IMR-90 (cell line): ENCODE measurements around the gene TMEM14A. TPM values are rescaled to one million over a fixed set of nuclear protein-coding genes. Genes with fewer than 3 reads are reported as not detected.

ENCODE experiments used
- ATAC-seq: fragments of 200-7000 bp; cut with Tn5 transposase; 2 replicates; pipeline ENCODE4 v1.9.1; 2020; ENCODE audit warnings: low read depth, mild to moderate bottlenecking, moderate library complexity
- BruUV-seq: library from RNA; stranded (reverse); fragments of 400-500 nt; replicated peaks from 2 replicates; lab custom pipeline; 2021; lab: Mats Ljungman, UMichigan
- CTCF ChIA-PET: fragments of 300-600 bp; formaldehyde crosslinking; extraction: SDS; loops from one replicate; lab custom pipeline; 2021; ENCODE audit warnings: antibody characterized with exemption; lab: Yijun Ruan, JAX
- POLR2A ChIA-PET: fragments of 300-600 bp; sonication (Branson Sonifier 250); formaldehyde crosslinking; loops from one replicate; lab custom pipeline; 2022; ENCODE audit warnings: antibody characterized with exemption; ENCODE audit not compliant: unreplicated experiment; lab: Charles Lee
- DNase-seq: peaks from one replicate; pipeline ENCODE4 v3.0.0; 2013
- H2AFZ ChIP-seq: replicated peaks from 2 replicates; pipeline ENCODE3; 2013; ENCODE audit warnings: low read length, mild to moderate bottlenecking; ENCODE audit not compliant: poor library complexity
- H2AK5ac ChIP-seq: 2 replicates; pipeline ENCODE4 v1.6.1; 2013; ENCODE audit warnings: low read depth, low read length, inconsistent platforms
- H2AK9ac ChIP-seq: replicated peaks from 2 replicates; pipeline ENCODE3; 2013; ENCODE audit warnings: mild to moderate bottlenecking, low read depth, low read length, moderate library complexity; ENCODE audit not compliant: poor library complexity
- H2BK120ac ChIP-seq: 2 replicates; pipeline ENCODE4 v1.6.1; 2013; ENCODE audit warnings: low read depth, low read length, inconsistent platforms
- H2BK15ac ChIP-seq: 3 replicates; pipeline ENCODE4 v1.6.1; 2013; ENCODE audit warnings: low read depth, low read length, inconsistent platforms
- H2BK20ac ChIP-seq: 2 replicates; pipeline ENCODE4 v1.6.1; 2013; ENCODE audit warnings: low read depth, mild to moderate bottlenecking, inconsistent platforms, low read length, moderate library complexity
- H2BK5ac ChIP-seq: 2 replicates; pipeline ENCODE4 v1.6.1; 2013; ENCODE audit warnings: mild to moderate bottlenecking, low read depth, low read length, inconsistent platforms; ENCODE audit not compliant: poor library complexity, severe bottlenecking
- H3K14ac ChIP-seq: replicated peaks from 2 replicates; pipeline ENCODE4 v1.6.1; 2013; ENCODE audit warnings: low read depth, low read length, inconsistent platforms
- H3K18ac ChIP-seq: 2 replicates; pipeline ENCODE4 v1.6.1; 2013; ENCODE audit warnings: low read depth, low read length, control low read depth
- H3K23ac ChIP-seq: 2 replicates; pipeline ENCODE4 v1.6.1; 2013; ENCODE audit warnings: low read depth, low read length, inconsistent platforms
- H3K27ac ChIP-seq: 2 replicates; pipeline ENCODE4 v1.5.1; 2013; ENCODE audit warnings: mild to moderate bottlenecking, control low read depth, low read length; ENCODE audit not compliant: insufficient read depth
- H3K27me3 ChIP-seq: 2 replicates; pipeline ENCODE4 v1.6.1; 2013; ENCODE audit warnings: low read length; ENCODE audit not compliant: control insufficient read depth, insufficient read depth
- H3K36me3 ChIP-seq: 2 replicates; pipeline ENCODE4 v1.6.1; 2013; ENCODE audit warnings: low read length, mixed read lengths; ENCODE audit not compliant: control insufficient read depth, insufficient read depth
- H3K4ac ChIP-seq: 2 replicates; pipeline ENCODE4 v1.6.1; 2013; ENCODE audit warnings: low read depth, low read length, inconsistent platforms
- H3K4me1 ChIP-seq: 2 replicates; pipeline ENCODE4 v1.6.1; 2013; ENCODE audit warnings: low read length, mixed read lengths; ENCODE audit not compliant: control insufficient read depth, insufficient read depth
- H3K4me2 ChIP-seq: 2 replicates; pipeline ENCODE4 v1.6.1; 2013; ENCODE audit warnings: low read depth, mild to moderate bottlenecking, control low read depth, low read length, moderate library complexity
- H3K4me3 ChIP-seq: 2 replicates; pipeline ENCODE4 v1.5.1; 2013; ENCODE audit warnings: low read depth, mild to moderate bottlenecking, control low read depth, low read length, moderate library complexity; ENCODE audit not compliant: insufficient read depth
- H3K56ac ChIP-seq: 2 replicates; pipeline ENCODE4 v1.6.1; 2013; ENCODE audit warnings: low read length, inconsistent platforms; ENCODE audit not compliant: insufficient read depth; ENCODE audit errors: extremely low read depth
- H3K79me1 ChIP-seq, 2 experiments: 2 replicates each; pipeline ENCODE4 v1.6.1; 2013; ENCODE audit warnings: low read length in 2 of 2, inconsistent platforms in 1 of 2, low read depth in 1 of 2
- H3K9ac ChIP-seq: 2 replicates; pipeline ENCODE4 v1.6.1; 2013; ENCODE audit warnings: low read depth, low read length, control low read depth
- H3K9me1 ChIP-seq: 2 replicates; pipeline ENCODE4 v1.6.1; 2013; ENCODE audit warnings: low read length, inconsistent platforms; ENCODE audit not compliant: insufficient read depth
- H3K9me3 ChIP-seq: 2 replicates; pipeline ENCODE4 v1.6.1; 2013; ENCODE audit warnings: low read length; ENCODE audit not compliant: control insufficient read depth, insufficient read depth
- H4K20me1 ChIP-seq: 2 replicates; pipeline ENCODE4 v1.6.1; 2013; ENCODE audit warnings: low read length, inconsistent platforms; ENCODE audit not compliant: insufficient read depth
- H4K5ac ChIP-seq: 2 replicates; pipeline ENCODE4 v1.6.1; 2013; ENCODE audit warnings: mild to moderate bottlenecking, low read depth, low read length, control low read depth
- H4K8ac ChIP-seq, 2 experiments: 2 replicates each; pipeline ENCODE4 v1.6.1; 2013; ENCODE audit warnings: low read depth in 2 of 2, low read length in 2 of 2, control low read depth in 1 of 2, inconsistent platforms in 1 of 2
- H4K91ac ChIP-seq: 2 replicates; pipeline ENCODE4 v1.6.1; 2013; ENCODE audit warnings: low read depth, low read length, inconsistent platforms; ENCODE audit not compliant: insufficient read depth
- BHLHE40 ChIP-seq: fragments of 150-350 bp; IDR thresholded peaks from 2 replicates; pipeline ENCODE4 v1.6.1; 2016; ENCODE audit warnings: mild to moderate bottlenecking, low read depth, low read length
- CEBPB ChIP-seq: IDR thresholded peaks from 2 replicates; pipeline ENCODE4 v1.6.1; 2012; ENCODE audit warnings: low read depth, low read length, improper control_type of control experiment
- CHD1 ChIP-seq: IDR thresholded peaks from 2 replicates; pipeline ENCODE4 v1.6.1; 2012; ENCODE audit warnings: low read depth, low read length, improper control_type of control experiment
- MAFK ChIP-seq: IDR thresholded peaks from 2 replicates; pipeline ENCODE4 v1.6.1; 2012; ENCODE audit warnings: low read depth, low read length, improper control_type of control experiment
- MAZ ChIP-seq: IDR thresholded peaks from 2 replicates; pipeline ENCODE4 v1.6.1; 2012; ENCODE audit warnings: low read depth, mild to moderate bottlenecking, low read length, improper control_type of control experiment, moderate library complexity, borderline replicate concordance
- MXI1 ChIP-seq: IDR thresholded peaks from 2 replicates; pipeline ENCODE4 v1.6.1; 2012; ENCODE audit warnings: low read depth, mild to moderate bottlenecking, low read length, moderate library complexity, borderline replicate concordance
- NFE2L2 ChIP-seq: fragments of 150-350 bp; IDR thresholded peaks from 2 replicates; pipeline ENCODE4 v1.6.1; 2016; ENCODE audit warnings: low read depth, mild to moderate bottlenecking, low read length
- RFX5 ChIP-seq: IDR thresholded peaks from 2 replicates; pipeline ENCODE4 v1.8.0; 2012; ENCODE audit warnings: low read depth, mild to moderate bottlenecking, low read length, moderate library complexity
- SMC3 ChIP-seq: fragments of 150-350 bp; IDR thresholded peaks from 2 replicates; pipeline ENCODE4 v1.6.1; 2016; ENCODE audit warnings: low read depth, mild to moderate bottlenecking, antibody characterized with exemption, low read length, moderate library complexity
- WGBS, 2 experiments: methylation state at CpG; one replicate each; pipeline versions ENCODE4 v1.1.5 to v1.1.7; 2013; ENCODE audit warnings: missing lambda C conversion rate in 2 of 2; ENCODE audit not compliant: insufficient read length in 1 of 2; ENCODE audit errors: extremely low coverage in 2 of 2; 5-methylcytosine and 5-hydroxymethylcytosine counted together
- dilution Hi-C: fragments of 300-500 bp; cut with HindIII; formaldehyde crosslinking; loops from one replicate; pipeline ENCODE4 v1.14.3; 2018; ENCODE audit warnings: low sequenced_read_pairs; ENCODE audit not compliant: unreplicated experiment
- in situ Hi-C: fragments of 300-500 bp; cut with MboI; formaldehyde crosslinking; loops from 3 replicates; pipeline ENCODE4 v1.14.3; 2019; ENCODE audit warnings: low sequenced_read_pairs, inconsistent platforms, mixed read lengths
- intact Hi-C: fragments of 100-400 bp; cut with micrococcal nuclease; formaldehyde crosslinking; loops from 2 replicates; pipeline ENCODE4 v1.10.0; 2022
- polyA plus RNA-seq, 3 experiments: library from polyadenylated mRNA; depleted of rRNA; stranded (reverse); fragments of >200 nt; gene quantifications; 2 replicates each; pipeline ENCODE4 v1.2.3, GENCODE V29; 2012; ENCODE audit warnings: low replicate concordance in 1 of 3
- total RNA-seq: library from RNA; depleted of rRNA; stranded (reverse); fragments of >200 nt; gene quantifications from 2 replicates; pipeline ENCODE4 v1.2.3, GENCODE V29; 2012
- TF ChIP-seq, protein P1 (sequence below): conservative IDR thresholded peaks from 2 replicates; pipeline ENCODE4 v1.5.1; 2012; ENCODE audit warnings: mild to moderate bottlenecking, low read depth, low read length, improper control_type of control experiment
- TF ChIP-seq, protein P2 (sequence below): fragments of 150-350 bp; IDR thresholded peaks from 2 replicates; pipeline ENCODE4 v1.6.1; 2017; ENCODE audit warnings: mild to moderate bottlenecking, antibody characterized with exemption, low read length, low read depth

TMEM14A gene
- total and polyA plus RNA-seq, 2 of the 4 experiments (the other 2 are of a cell fraction): 18.5 to 25.1 TPM

DNA sequence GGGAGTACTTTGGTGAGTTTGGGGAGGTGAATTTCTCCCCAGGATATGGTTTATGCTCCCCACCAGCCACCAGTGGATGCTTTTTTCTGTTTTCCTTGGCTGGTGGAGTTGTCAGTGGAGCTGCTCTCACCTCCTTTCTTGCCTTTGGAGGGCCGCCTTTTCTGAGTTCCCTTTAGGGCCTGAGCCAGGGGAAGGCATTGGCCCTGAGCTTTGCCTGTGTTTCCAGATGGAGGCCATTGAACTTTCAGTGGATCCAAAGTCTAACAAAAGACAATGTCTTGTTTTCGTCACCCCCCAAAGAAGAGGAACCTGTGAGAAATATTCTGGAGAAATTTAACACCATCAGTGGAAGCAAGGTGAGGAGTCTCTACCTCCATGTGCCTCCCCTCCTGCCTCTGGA lies 4.4 kb upstream of the TMEM14A start:
- no peak overlapping the region for H3K14ac ChIP-seq
- peaks cover 9% of the 10 kb centered on the region; the same call in 1 of the 2 replicates for H3K9me1 ChIP-seq
- dilution Hi-C loops (loop anchor here (25.0 kb wide), 1 partner anchor 254 kb away; the partner anchor contains the start of gene EFHC1), intact Hi-C loops (no loop called here), in situ Hi-C loops (loop anchor here (5.0 kb wide), 1 partner anchor 379 kb away; no protein-coding TSS in a partner anchor)
- no peak overlapping the region for H2BK5ac ChIP-seq
- H4K8ac ChIP-seq: no peak overlapping the region
- H3K4me3 ChIP-seq: no peak overlapping the region
- no peak overlapping the region for H4K5ac ChIP-seq
- BruUV-seq: no TSS peak
- H2BK120ac ChIP-seq: no peak overlapping the region
- H3K4me2 ChIP-seq: no peak overlapping the region
- no peaks in the 10 kb centered on the region for H3K36me3 ChIP-seq
- no peak overlapping the region for H2AK5ac ChIP-seq
- no peaks in the 10 kb centered on the region for H4K20me1 ChIP-seq
- POLR2A ChIA-PET: no interaction called here
- H3K4ac ChIP-seq: no peak overlapping the region
- H3K27ac ChIP-seq: no peak overlapping the region
- H3K27me3 ChIP-seq: no peaks in the 10 kb centered on the region
- ATAC-seq (no peak), DNase-seq (no peak)
- no peak overlapping the region for H2BK20ac ChIP-seq
- no peak overlapping the region for H3K18ac ChIP-seq
- H3K79me1 ChIP-seq: peaks cover 16 to 35% of the 10 kb centered on the region in 2 experiments
- H3K9me3 ChIP-seq: no peaks in the 10 kb centered on the region
- H3K56ac ChIP-seq: no peak overlapping the region
- no peak overlapping the region for H2AFZ ChIP-seq
- H3K9ac ChIP-seq: no peak overlapping the region
- H2AK9ac ChIP-seq: no peak overlapping the region
- CTCF ChIA-PET: interaction anchor here (2.1 kb wide), 1 partner anchor 15 kb away, joined by 10 read pairs; no protein-coding TSS in a partner anchor
- H3K23ac ChIP-seq: no peak overlapping the region
- no peak overlapping the region for H2BK15ac ChIP-seq
- TF ChIP-seq RFX5: no peak
- TF ChIP-seq NFE2L2: no peak
- TF ChIP-seq BHLHE40: no peak
- no peak for TF ChIP-seq SMC3
- no peak for TF ChIP-seq MAFK
- TF ChIP-seq, protein P1, sequence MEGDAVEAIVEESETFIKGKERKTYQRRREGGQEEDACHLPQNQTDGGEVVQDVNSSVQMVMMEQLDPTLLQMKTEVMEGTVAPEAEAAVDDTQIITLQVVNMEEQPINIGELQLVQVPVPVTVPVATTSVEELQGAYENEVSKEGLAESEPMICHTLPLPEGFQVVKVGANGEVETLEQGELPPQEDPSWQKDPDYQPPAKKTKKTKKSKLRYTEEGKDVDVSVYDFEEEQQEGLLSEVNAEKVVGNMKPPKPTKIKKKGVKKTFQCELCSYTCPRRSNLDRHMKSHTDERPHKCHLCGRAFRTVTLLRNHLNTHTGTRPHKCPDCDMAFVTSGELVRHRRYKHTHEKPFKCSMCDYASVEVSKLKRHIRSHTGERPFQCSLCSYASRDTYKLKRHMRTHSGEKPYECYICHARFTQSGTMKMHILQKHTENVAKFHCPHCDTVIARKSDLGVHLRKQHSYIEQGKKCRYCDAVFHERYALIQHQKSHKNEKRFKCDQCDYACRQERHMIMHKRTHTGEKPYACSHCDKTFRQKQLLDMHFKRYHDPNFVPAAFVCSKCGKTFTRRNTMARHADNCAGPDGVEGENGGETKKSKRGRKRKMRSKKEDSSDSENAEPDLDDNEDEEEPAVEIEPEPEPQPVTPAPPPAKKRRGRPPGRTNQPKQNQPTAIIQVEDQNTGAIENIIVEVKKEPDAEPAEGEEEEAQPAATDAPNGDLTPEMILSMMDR: no peak
- no peak for TF ChIP-seq CHD1
- TF ChIP-seq CEBPB: no peak
- no peak for TF ChIP-seq MXI1
- TF ChIP-seq MAZ: no peak
- TF ChIP-seq, protein P2, sequence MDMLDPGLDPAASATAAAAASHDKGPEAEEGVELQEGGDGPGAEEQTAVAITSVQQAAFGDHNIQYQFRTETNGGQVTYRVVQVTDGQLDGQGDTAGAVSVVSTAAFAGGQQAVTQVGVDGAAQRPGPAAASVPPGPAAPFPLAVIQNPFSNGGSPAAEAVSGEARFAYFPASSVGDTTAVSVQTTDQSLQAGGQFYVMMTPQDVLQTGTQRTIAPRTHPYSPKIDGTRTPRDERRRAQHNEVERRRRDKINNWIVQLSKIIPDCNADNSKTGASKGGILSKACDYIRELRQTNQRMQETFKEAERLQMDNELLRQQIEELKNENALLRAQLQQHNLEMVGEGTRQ: no peak
- H3K4me1 ChIP-seq: peaks cover 7% of the 10 kb centered on the region
- no CpG with 5 or more reads among the region's 2 CpGs for WGBS, 2 experiments
- no peak overlapping the region for H4K91ac ChIP-seq
